ENCODE measurements around the gene CDK13.

DNA sequence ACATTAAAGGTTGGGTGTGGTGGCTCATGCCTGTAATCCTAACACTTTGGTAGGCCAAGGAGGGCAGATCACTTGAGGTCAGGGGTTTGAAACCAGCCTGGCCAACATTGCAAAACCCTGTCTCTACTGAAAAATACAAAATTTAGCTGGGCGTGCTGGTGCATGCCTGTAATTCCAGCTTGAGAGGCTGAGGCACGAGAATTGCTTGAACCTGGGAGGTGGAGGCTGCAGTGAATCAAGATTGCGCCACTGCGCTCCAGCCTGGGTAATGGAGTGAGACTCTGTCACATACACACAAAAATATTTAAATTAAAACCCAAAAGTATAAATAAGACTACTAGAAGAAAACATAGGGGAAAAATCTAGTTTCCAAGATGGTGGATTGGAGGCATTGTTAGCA, 41.9 kb upstream of the CDK13 start:
- TF ChIP-seq, protein P1, sequence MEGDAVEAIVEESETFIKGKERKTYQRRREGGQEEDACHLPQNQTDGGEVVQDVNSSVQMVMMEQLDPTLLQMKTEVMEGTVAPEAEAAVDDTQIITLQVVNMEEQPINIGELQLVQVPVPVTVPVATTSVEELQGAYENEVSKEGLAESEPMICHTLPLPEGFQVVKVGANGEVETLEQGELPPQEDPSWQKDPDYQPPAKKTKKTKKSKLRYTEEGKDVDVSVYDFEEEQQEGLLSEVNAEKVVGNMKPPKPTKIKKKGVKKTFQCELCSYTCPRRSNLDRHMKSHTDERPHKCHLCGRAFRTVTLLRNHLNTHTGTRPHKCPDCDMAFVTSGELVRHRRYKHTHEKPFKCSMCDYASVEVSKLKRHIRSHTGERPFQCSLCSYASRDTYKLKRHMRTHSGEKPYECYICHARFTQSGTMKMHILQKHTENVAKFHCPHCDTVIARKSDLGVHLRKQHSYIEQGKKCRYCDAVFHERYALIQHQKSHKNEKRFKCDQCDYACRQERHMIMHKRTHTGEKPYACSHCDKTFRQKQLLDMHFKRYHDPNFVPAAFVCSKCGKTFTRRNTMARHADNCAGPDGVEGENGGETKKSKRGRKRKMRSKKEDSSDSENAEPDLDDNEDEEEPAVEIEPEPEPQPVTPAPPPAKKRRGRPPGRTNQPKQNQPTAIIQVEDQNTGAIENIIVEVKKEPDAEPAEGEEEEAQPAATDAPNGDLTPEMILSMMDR (IDR thresholded peaks at IDR 0.05; ENCODE audit: low read depth, low read length), result no peak
- TF ChIP-seq EZH2phosphoT487 (IDR thresholded peaks at IDR 0.05; ENCODE audit: low read depth), result no peak

Data from OCI-LY3 (cell line).